ENCODE data around the gene RNU2-1. TPM values are rescaled to one million over a fixed set of nuclear protein-coding genes. Genes with fewer than 3 reads are reported as not detected.

Gene RNU2-1
- not detected for total RNA-seq

DNA sequence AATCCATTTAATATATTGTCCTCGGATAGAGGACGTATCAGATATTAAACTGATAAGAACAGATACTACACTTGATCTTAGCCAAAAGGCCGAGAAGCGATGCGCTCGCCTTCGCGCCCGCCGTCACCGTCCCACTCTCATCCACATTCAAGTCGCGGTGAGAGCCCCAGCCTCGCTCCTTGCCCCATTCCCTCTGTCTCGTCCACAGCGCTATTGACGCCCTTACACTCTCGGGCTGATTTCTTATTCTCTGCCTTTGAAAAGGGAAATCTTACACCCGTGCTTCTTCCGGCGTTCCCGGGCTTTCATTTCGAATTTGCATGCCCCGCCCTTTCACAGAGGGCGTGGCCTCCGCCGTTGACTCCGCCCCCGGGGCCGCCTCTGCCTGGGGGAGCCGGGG, at the start of gene RNU2-1:
Gene RNU2-1, minus strand, starts transcription at position 101 of the 400 bp plus-strand sequence.

DNA sequence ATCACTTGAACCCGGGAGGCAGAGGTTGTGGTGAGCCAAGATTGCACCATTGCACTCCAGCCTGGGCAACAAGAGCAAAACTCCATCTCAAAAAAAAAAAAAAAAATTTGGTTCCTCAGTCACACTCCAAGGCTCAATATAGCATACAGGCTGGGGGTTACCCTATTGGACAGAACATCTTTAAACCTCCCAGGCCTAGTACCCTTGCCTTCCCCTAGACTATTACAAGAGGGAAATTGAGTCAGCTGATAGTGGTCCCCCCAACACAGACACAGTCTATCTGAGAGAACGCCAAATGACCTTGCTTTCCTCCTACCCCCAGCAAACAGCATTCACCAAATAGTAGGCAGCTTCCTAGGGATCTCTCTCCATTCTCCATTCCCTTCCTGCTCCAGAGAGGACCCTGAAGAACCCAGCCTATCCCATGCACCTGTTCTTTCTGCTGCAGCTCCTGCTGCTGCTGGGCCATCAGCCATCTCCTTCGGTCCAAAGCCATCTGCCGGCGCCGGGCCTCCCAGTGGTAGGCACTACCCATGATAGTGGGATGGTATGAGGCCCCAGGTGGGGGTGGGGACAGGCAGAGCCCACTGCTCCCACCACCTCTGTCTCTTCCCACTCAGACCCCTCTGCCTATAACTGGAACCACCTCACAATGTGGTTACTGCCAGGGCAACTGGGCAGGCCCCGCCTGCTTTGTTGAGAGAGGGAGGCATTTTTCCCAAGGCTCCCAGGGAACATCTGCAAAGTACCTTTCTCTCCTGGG, 5.6 kb downstream of the RNU2-1 start, which contains the start of gene CCDC200:
Gene CCDC200, minus strand, starts transcription at position 604 of the 763 bp plus-strand sequence. Its CDS starts 69 bp downstream, at position 535.

DNA sequence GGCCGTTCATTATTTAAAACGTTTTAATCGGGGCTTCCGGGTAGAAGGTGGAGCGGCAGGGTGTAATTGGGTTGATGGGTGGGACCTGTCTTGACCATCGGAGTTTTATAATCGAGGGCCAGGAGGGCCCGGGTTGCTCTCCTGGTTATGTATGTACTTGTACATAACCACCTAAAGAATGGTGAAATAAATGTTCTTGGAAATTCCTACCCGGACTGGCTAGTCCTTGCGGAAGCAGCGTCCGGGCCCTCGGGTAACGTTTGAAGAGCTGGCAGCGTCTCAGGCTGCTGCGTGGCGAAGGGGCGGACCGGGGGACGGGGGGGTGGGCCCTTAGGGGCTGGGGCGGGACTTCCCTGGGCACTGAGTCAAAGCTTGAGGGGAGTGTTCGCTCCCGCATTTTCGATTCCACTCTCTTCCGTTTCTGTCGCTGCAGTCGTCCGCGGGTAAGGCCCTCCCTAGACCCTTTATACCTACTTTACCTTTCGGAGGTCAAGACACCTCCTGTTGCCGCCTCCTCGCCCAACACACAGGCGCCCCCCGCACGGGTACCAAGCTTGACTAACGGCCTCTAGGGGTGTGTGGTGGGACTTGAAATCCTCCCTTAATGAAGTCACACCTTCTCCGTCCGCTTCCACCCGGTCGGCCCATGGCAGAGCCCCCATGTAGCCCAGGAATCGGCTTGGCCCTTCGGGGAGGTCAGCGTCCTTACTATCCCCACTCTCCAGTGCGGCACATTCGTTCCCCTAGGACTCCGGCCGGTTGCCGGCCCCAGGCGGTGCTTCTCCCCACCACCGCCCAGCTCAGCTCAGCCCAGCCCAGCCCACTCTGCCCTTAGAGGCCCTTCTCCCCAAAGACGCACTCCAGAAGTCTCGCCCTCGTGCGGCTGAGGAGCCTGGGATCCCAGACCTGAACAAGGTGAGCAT, 22.0 kb downstream of the RNU2-1 start, which contains the start of gene TMEM106A:
Gene TMEM106A, plus strand, starts transcription at position 396 of the 923 bp plus-strand sequence. CDS start 1,167 bp downstream, outside the sequence.

Small RNA genes lying within 50 kb of the gene (small RNA-seq; reads per million reads assigned to genes)
- not detected for gene RF00004 (ENCODE audit: low replicate concordance)
- gene RNU2-1 (ENCODE audit: low replicate concordance), result not detected

Other genes with a start within 250 kb of the RNU2-1 start
- gene RPL27, start 235.6 kb downstream of the RNU2-1 start, total RNA-seq, result 1,347 TPM
- gene IFI35, start 227.2 kb downstream of the RNU2-1 start, total RNA-seq, result 2.5 TPM
- gene VAT1, start 211.6 kb downstream of the RNU2-1 start, total RNA-seq, result 77.3 TPM
- gene RND2, start 208.7 kb downstream of the RNU2-1 start, total RNA-seq, result 3.4 TPM
- 9.7 TPM for gene BRCA1, start 108.6 kb downstream of the RNU2-1 start, total RNA-seq
- gene NBR1, start 62.8 kb downstream of the RNU2-1 start, total RNA-seq, result 62.3 TPM
- gene TMEM106A, start 22.1 kb downstream of the RNU2-1 start, total RNA-seq, result 1.3 TPM
- not detected for gene CCDC200, start 5.4 kb downstream of the RNU2-1 start, total RNA-seq
- gene ARL4D, start 165.0 kb upstream of the RNU2-1 start, total RNA-seq, result 43.8 TPM
- 57.3 TPM for gene DHX8, start 250.0 kb upstream of the RNU2-1 start, total RNA-seq